ENCODE measurements around the gene SHCBP1L. TPM values are rescaled to one million over a fixed set of nuclear protein-coding genes. Genes with fewer than 3 reads are reported as not detected.

SHCBP1L gene
- total and polyA plus RNA-seq, 2 donors (not counting 1 experiment from before 2014, with no cell fraction given), result not detected

GRCh38 chr1:182877331-182877730, 75.6 kb downstream of the SHCBP1L start:
- Histone ChIP-seq H3K9ac (ENCODE audit: low read length) (no peak overlapping the region), H3K27me3 (replicated peaks in 1 of 4; ENCODE audit: control extremely low read depth in 1 of 4, control insufficient read depth in 3 of 4, insufficient read depth in 4 of 4, low read length in 3 of 4) (no peaks in the 10 kb centered on the region), H3K4me1 (ENCODE audit: control insufficient read depth in 2 of 2, insufficient read depth in 2 of 2, low read length in 2 of 2) (no peaks in the 10 kb centered on the region), H3K36me3 (replicated peaks in 1 of 2; ENCODE audit: control extremely low read depth in 1 of 2, control insufficient read depth in 1 of 2, extremely low read depth in 1 of 2, insufficient read depth in 2 of 2, low read length in 1 of 2) (peaks cover 20 to 97% of the 10 kb centered on the region in 2 experiments), H3K27ac (ENCODE audit: low read length in 2 of 2) (no peak overlapping the region), H3K79me2 (ENCODE audit: control insufficient read depth, insufficient read depth, low read length) (no peaks in the 10 kb centered on the region), H3K9me3 (ENCODE audit: control extremely low read depth in 1 of 3, control insufficient read depth in 2 of 3, insufficient read depth in 1 of 3, low read length in 2 of 3) (no peaks in the 10 kb centered on the region), H4K20me1 (ENCODE audit: control insufficient read depth, insufficient read depth, low read length, poor library complexity, severe bottlenecking) (no peaks in the 10 kb centered on the region), H3K4me3 (ENCODE audit: control extremely low read depth in 1 of 5, extremely low read depth in 1 of 5, insufficient read depth in 1 of 5, low read depth in 2 of 5, low read length in 4 of 5) (no peak overlapping the region), H2AFZ (ENCODE audit: insufficient read depth, low read depth, low read length, poor library complexity, severe bottlenecking) (no peak overlapping the region), H3K4me2 (replicated peaks; ENCODE audit: low read depth, low read length, poor library complexity, severe bottlenecking) (no peak overlapping the region)
- CTCF ChIA-PET, result no interaction called here
- no peak for DNase-seq
- no peaks in the 10 kb centered on the region for H3K27me3 Mint-ChIP-seq
- H3K4me3 Mint-ChIP-seq, result no peak overlapping the region
- intact Hi-C loops (cut with micrococcal nuclease), result loop anchor here (5.0 kb wide), 1 partner anchor 35 kb away; no protein-coding TSS in a partner anchor
- no peaks in the 10 kb centered on the region for H3K9me3 Mint-ChIP-seq (ENCODE audit: insufficient read depth)
- no peaks in the 10 kb centered on the region for H3K4me1 Mint-ChIP-seq
- no peak overlapping the region for H3K27ac Mint-ChIP-seq
- ATAC-seq (ENCODE audit: low read depth), result no peak
- TF ChIP-seq, protein P1, sequence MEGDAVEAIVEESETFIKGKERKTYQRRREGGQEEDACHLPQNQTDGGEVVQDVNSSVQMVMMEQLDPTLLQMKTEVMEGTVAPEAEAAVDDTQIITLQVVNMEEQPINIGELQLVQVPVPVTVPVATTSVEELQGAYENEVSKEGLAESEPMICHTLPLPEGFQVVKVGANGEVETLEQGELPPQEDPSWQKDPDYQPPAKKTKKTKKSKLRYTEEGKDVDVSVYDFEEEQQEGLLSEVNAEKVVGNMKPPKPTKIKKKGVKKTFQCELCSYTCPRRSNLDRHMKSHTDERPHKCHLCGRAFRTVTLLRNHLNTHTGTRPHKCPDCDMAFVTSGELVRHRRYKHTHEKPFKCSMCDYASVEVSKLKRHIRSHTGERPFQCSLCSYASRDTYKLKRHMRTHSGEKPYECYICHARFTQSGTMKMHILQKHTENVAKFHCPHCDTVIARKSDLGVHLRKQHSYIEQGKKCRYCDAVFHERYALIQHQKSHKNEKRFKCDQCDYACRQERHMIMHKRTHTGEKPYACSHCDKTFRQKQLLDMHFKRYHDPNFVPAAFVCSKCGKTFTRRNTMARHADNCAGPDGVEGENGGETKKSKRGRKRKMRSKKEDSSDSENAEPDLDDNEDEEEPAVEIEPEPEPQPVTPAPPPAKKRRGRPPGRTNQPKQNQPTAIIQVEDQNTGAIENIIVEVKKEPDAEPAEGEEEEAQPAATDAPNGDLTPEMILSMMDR (IDR thresholded peaks at IDR 0.05), result no peak
- TF ChIP-seq EZH2 (IDR thresholded peaks at IDR 0.05; ENCODE audit: borderline replicate concordance, insufficient read depth, low read depth, low read length, poor library complexity, severe bottlenecking), result no peak
- POLR2A ChIA-PET, result no interaction called here

- H3K9me3 Mint-ChIP-seq (ENCODE audit: insufficient read depth), result no peaks in the 10 kb centered on the region
- H3K4me3 Mint-ChIP-seq, result no peak overlapping the region
- Histone ChIP-seq H3K4me3 (ENCODE audit: control extremely low read depth in 1 of 5, extremely low read depth in 1 of 5, insufficient read depth in 1 of 5, low read depth in 2 of 5, low read length in 4 of 5) (no peak overlapping the region), H3K27ac (ENCODE audit: low read length in 2 of 2) (no peak overlapping the region), H3K9ac (ENCODE audit: low read length) (no peak overlapping the region), H3K4me2 (replicated peaks; ENCODE audit: low read depth, low read length, poor library complexity, severe bottlenecking) (no peak overlapping the region), H3K36me3 (replicated peaks in 1 of 2; ENCODE audit: control extremely low read depth in 1 of 2, control insufficient read depth in 1 of 2, extremely low read depth in 1 of 2, insufficient read depth in 2 of 2, low read length in 1 of 2) (peaks cover 16 to 96% of the 10 kb centered on the region in 2 experiments), H3K79me2 (ENCODE audit: control insufficient read depth, insufficient read depth, low read length) (no peaks in the 10 kb centered on the region), H3K9me3 (ENCODE audit: control extremely low read depth in 1 of 3, control insufficient read depth in 2 of 3, insufficient read depth in 1 of 3, low read length in 2 of 3) (no peaks in the 10 kb centered on the region), H4K20me1 (ENCODE audit: control insufficient read depth, insufficient read depth, low read length, poor library complexity, severe bottlenecking) (no peaks in the 10 kb centered on the region), H3K27me3 (replicated peaks in 1 of 4; ENCODE audit: control extremely low read depth in 1 of 4, control insufficient read depth in 3 of 4, insufficient read depth in 4 of 4, low read length in 3 of 4) (no peaks in the 10 kb centered on the region), H3K4me1 (ENCODE audit: control insufficient read depth in 2 of 2, insufficient read depth in 2 of 2, low read length in 2 of 2) (no peaks in the 10 kb centered on the region), H2AFZ (ENCODE audit: insufficient read depth, low read depth, low read length, poor library complexity, severe bottlenecking) (no peak overlapping the region)
- CTCF ChIA-PET, result no interaction called here
- no CpG with 5 or more reads among the region's 2 CpGs for WGBS (ENCODE audit: insufficient coverage)
- H3K27me3 Mint-ChIP-seq, result no peaks in the 10 kb centered on the region
- no peak for ATAC-seq (ENCODE audit: low read depth)
- POLR2A ChIA-PET, result no interaction called here
- H3K27ac Mint-ChIP-seq, result no peak overlapping the region
- TF ChIP-seq, protein P1 (IDR thresholded peaks at IDR 0.05), result no peak
- TF ChIP-seq EZH2 (IDR thresholded peaks at IDR 0.05; ENCODE audit: borderline replicate concordance, insufficient read depth, low read depth, low read length, poor library complexity, severe bottlenecking), result no peak
- H3K4me1 Mint-ChIP-seq, result no peaks in the 10 kb centered on the region
- no peak for DNase-seq
- intact Hi-C loops (cut with micrococcal nuclease), result loop anchor here (5.0 kb wide), 1 partner anchor 34 kb away; no protein-coding TSS in a partner anchor
Measured at GRCh38 chr1:182875889-182876288, 77.1 kb downstream of the SHCBP1L start.

Measured in B cell (primary cell).